GM12801 (cell line): ENCODE data around the gene NRP2.

Experiments
- CTCF ChIP-seq: IDR thresholded peaks from one replicate; pipeline ENCODE4 v1.5.1; 2011; ENCODE audit warnings: control low read depth; ENCODE audit not compliant: insufficient read length; ENCODE audit errors: extremely low read depth

Gene NRP2

DNA sequence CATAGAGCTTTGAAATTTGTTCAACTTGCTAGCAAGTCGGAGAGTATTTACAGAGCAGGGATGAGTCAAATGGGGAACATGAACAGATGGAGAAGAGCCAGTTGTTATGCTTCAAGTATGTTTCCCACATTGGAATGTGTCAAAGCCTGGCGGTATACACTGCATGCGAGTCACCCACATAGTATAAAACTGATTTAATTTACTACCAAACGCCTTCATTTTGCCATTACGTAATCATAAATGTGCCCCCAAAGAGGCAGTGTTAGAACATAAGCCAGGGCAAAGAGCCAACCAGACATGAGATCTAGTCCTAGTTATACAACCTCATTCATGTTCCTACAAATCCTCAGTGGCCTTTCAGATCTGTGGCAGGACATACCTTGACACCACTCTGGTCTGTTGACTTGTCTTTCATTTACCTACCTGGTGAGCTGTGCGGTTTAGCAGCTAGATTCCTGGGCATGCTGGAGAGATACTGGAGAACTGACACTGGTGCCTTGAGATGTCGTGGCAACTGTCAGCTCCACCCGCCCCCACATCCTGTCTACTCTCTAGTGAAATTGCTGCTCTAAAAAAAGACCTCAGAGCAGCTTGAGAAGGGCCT, 21.7 kb upstream of the NRP2 start:
- TF ChIP-seq CTCF: no peak

- no peak for TF ChIP-seq CTCF
Observed at GRCh38 chr2:205661281-205661680, 21.0 kb upstream of the NRP2 start.

GRCh38 chr2:205662206-205662965, 19.9 kb upstream of the NRP2 start:
- TF ChIP-seq CTCF: no peak

GRCh38 chr2:205665791-205666190, 16.5 kb upstream of the NRP2 start:
- TF ChIP-seq CTCF: no peak

DNA sequence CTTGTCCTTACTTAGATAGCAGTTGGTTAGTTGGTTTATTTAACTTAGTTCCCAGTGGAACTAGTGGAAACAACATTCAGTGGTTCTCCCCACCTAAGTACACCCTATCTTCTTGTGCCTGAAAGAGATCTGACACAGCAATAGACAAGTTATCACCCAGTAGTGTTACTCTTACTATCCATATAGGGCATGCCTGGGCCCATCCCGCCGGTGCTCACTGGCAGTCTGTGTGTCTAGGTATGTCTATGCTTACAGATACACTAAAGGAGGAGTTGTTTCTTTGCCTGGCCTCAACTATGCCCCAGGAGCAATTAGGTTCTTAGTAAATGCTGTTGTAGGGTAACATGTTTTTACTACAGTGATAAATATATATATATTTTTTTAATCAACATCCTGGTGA, 12.0 kb upstream of the NRP2 start:
- no peak for TF ChIP-seq CTCF

- TF ChIP-seq CTCF: no peak
Observed at GRCh38 chr2:205673312-205673711, 9.0 kb upstream of the NRP2 start.

DNA sequence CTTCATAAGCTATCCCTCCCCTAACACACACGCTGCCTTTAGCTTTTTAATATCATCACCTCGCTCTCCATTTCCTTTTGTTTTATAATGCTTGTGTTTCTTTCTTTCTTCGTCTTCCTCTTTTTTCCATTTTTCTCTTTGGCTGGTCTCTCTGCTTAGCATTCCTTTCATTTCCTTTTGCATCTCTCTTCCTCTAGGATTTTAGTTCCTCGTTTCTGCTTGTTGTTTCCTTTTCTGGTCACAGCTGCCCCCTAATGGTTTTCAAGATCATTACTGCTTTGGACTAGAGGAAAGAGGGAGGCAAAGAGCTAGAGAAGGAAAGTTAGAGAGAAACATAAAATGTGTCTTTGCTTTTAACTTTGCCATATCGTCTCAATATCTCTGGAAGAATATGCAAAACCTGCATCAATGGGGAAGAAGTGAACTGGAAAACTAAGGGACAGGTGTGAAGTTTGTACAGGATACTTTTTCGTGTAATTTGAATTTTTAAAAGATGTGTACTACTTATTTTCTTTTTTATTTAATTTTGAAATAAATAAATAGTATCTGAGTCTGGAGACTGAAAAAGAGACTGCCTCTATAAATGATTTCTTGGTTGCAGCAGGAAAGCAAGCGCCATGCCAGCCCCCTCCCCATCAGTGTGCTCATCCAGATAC, 6.3 kb upstream of the NRP2 start:
- no peak for TF ChIP-seq CTCF
